Measurements from ENCODE around the gene FCER2. TPM values are rescaled to one million over a fixed set of nuclear protein-coding genes. Genes with fewer than 3 reads are reported as not detected.

The FCER2 gene
- total RNA-seq, 1 donor from 2014 or later: 0.50 TPM

DNA sequence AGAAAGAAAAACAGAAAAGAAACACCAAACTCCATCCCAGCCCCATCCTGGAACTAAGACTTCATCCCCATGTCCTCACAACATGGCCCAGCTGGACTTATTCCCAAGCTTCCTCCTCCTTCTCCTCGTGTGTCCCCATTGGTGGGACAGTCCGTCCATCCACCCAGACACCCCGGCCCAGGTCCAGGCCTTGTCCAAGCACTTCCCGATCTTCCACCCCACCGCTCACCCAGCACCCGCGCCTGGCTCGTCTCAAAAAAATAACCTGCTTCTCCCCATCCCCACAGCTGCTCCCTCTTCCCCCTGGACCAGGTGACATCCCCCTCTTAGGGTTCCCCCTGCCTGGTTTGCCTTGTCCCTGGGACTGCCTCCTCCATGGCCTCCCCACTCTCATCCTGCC is 1.4 kb upstream of the FCER2 start:
- Histone ChIP-seq H3K27me3 (ENCODE audit: low read depth) (peaks cover 17% of the 10 kb centered on the region), H3K36me3 (no peaks in the 10 kb centered on the region), H3K4me1 (peaks cover 19% of the 10 kb centered on the region), H3K9me3 (no peaks in the 10 kb centered on the region), H3K4me3 (no peak overlapping the region), H3K27ac (no peak overlapping the region)
- intact Hi-C loops (cut with DNase I): no loop called here
- TF ChIP-seq, protein P1, sequence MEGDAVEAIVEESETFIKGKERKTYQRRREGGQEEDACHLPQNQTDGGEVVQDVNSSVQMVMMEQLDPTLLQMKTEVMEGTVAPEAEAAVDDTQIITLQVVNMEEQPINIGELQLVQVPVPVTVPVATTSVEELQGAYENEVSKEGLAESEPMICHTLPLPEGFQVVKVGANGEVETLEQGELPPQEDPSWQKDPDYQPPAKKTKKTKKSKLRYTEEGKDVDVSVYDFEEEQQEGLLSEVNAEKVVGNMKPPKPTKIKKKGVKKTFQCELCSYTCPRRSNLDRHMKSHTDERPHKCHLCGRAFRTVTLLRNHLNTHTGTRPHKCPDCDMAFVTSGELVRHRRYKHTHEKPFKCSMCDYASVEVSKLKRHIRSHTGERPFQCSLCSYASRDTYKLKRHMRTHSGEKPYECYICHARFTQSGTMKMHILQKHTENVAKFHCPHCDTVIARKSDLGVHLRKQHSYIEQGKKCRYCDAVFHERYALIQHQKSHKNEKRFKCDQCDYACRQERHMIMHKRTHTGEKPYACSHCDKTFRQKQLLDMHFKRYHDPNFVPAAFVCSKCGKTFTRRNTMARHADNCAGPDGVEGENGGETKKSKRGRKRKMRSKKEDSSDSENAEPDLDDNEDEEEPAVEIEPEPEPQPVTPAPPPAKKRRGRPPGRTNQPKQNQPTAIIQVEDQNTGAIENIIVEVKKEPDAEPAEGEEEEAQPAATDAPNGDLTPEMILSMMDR (IDR thresholded peaks at IDR 0.05): no peak
- ATAC-seq (no peak), DNase-seq (no peak)

DNA sequence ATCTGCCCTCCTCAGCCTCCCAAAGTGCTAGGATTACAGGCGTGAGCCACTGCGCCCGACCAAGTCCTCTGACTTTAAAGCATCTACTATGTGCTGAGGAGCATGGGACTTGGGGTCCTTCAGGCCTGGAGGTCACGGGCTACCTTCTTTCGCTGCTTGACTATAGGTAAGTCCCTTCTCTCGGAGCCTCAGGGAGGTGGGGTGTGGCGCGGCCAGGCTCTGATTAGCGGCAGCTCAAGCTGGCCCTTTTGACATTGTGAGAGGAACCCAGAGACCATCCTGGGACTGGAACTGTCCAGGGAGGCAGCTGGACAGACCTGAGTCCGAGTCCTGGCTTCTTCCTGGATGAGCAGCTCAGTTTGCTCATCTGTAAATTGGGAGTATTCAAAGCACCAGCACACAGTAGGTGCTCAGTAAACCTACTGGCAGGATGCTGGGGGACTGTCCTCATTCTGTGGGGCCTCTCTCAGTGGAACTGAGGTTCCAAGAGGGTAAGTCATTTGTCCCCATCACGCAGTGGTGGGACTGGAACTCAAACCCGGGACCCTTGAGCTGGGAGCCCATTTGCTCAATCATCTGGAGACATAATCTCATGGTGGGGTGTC is 780 bp downstream of the FCER2 start:
- no peak overlapping the region for H3K27ac ChIP-seq
- no peaks in the 10 kb centered on the region for H3K36me3 ChIP-seq
- DNase-seq (no peak), ATAC-seq (no peak)
- no peak overlapping the region for H3K4me3 ChIP-seq
- H3K9me3 ChIP-seq: no peaks in the 10 kb centered on the region
- TF ChIP-seq, protein P1 (IDR thresholded peaks at IDR 0.05): no peak
- H3K27me3 ChIP-seq (ENCODE audit: low read depth): peaks cover 33% of the 10 kb centered on the region
- intact Hi-C loops (cut with DNase I): no loop called here
- H3K4me1 ChIP-seq: peaks cover 3% of the 10 kb centered on the region

DNA sequence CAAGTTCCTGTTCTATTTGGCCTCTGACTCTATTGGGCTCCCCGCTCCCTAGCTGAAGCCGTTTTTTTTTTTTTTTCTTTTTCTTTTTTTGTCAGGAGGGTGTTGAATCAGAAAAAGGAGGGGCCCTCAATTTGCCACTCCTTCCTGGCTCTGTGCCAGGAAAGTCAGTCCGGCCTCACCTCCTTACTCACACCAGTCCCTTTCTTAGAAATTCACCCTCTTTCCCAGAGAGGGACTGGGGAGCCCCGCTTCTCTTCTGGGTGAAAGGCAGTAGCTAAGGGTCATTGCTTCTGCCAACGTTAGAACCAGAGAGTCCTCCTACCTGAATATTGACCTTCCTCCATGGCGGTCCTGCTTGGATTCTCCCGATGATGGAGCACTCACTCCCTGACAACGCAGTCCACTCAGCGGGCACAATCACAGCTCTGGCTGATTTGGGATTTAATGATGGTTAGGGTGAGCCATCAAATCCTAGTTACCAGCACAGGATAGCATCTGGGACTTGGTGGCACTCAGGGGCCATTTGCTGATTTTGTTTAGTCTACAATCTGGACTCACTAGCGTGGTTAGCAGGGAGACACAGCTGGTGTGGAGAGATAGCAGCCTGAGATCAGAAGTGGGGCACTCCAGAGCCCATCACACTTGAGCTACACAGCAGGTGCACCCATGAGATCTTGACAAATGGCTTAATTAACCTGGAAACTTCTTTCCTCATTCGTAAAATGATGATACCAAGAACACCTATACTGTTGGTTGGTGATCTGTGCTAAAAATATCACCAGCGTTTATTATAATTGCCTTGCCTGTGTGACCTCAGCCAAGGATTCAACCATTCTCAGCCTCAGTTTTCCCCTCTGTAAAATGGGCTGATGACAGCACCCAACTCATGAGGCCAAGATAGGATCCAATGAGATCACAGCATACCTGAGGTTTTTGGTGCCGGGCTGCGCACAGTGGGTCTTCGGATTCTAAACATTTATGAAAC is 2.2 kb downstream of the FCER2 start:
- Histone ChIP-seq H3K4me1 (no peaks in the 10 kb centered on the region), H3K36me3 (no peaks in the 10 kb centered on the region), H3K27me3 (ENCODE audit: low read depth) (peaks cover 33% of the 10 kb centered on the region), H3K9me3 (no peaks in the 10 kb centered on the region), H3K4me3 (no peak overlapping the region), H3K27ac (no peak overlapping the region)
- TF ChIP-seq, protein P1 (IDR thresholded peaks at IDR 0.05): no peak
- DNase-seq (no peak), ATAC-seq (no peak)
- intact Hi-C loops (cut with DNase I): no loop called here

DNA sequence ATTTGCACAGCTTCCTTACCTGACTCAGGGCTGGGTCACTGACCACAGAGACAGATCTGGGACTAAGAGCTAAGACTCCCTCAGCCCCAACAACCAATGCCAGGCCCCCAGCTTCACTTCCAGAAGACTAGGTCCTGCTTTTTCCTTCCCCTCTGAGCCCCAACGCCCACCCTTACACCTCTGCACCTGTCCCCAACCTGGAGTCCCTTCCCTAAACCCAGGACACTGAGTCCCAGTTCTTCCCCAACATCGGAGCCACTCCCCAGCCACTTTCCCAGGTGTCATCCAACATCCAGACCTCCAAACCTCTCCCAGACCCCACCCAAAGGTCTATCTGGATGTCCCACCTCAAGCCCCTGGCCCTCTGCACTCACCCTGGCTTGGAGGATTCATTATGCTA is 2.9 kb downstream of the FCER2 start:
- DNase-seq: no peak
- no peak for ATAC-seq

DNA sequence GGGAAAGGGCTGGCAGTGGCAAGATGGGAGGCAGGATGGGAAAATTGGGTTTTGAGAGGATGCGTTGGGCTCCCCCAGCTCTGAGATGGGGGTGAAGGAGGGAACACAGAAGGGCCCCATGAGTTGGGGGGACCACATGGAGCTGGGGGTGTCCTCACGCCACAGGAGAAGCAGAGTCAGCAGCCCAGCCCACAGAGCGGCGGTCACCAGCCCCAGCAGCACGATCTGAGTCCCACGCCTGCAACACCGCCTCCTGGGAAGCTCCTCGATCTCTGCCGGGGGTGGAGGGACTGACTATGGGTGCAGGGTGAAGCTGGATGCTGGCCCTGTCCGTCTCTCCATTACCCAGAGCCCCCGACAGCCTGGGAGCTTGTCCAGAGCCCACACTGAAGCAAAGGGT is 3.3 kb downstream of the FCER2 start:
- H3K9me3 ChIP-seq: no peaks in the 10 kb centered on the region
- H3K4me3 ChIP-seq: no peak overlapping the region
- TF ChIP-seq, protein P1 (IDR thresholded peaks at IDR 0.05): no peak
- H3K27ac ChIP-seq: no peak overlapping the region
- H3K27me3 ChIP-seq (ENCODE audit: low read depth): peaks cover 33% of the 10 kb centered on the region
- H3K4me1 ChIP-seq: no peaks in the 10 kb centered on the region
- intact Hi-C loops (cut with DNase I): no loop called here
- no peak for ATAC-seq
- no peak for DNase-seq
- no peaks in the 10 kb centered on the region for H3K36me3 ChIP-seq

More for the DNA sequence above, 2.9 kb downstream of the FCER2 start:
- Histone ChIP-seq H3K4me3 (no peak overlapping the region), H3K36me3 (no peaks in the 10 kb centered on the region), H3K4me1 (no peaks in the 10 kb centered on the region), H3K27ac (no peak overlapping the region), H3K9me3 (no peaks in the 10 kb centered on the region), H3K27me3 (ENCODE audit: low read depth) (peaks cover 33% of the 10 kb centered on the region)
- TF ChIP-seq, protein P1 (IDR thresholded peaks at IDR 0.05): no peak
- intact Hi-C loops (cut with DNase I): no loop called here
